Hematopoietic multipotent progenitor cell treated with erythropoietin and hydrocortisone succinate and interleukin-3 and kit ligand, for 17 days (in vitro differentiated cells): ENCODE results near the gene ABCA8.

Source experiments
- DNase-seq: peaks from one replicate; pipeline ENCODE4 v3.0.0-alpha.2; 2015; ENCODE audit warnings: low spot score

Gene ABCA8

GRCh38 chr17:68867759-68868516 is 87.3 kb downstream of the ABCA8 start:
- DNase-seq: no peak

GRCh38 chr17:68865584-68865983 is 89.6 kb downstream of the ABCA8 start:
- DNase-seq: no peak

GRCh38 chr17:68863091-68863652 is 92.0 kb downstream of the ABCA8 start:
- DNase-seq: no peak

GRCh38 chr17:68861602-68862001 is 93.6 kb downstream of the ABCA8 start:
- no peak for DNase-seq

- no peak for DNase-seq
Observed at GRCh38 chr17:68860941-68861340, 94.3 kb downstream of the ABCA8 start.

GRCh38 chr17:68854452-68854851 is 100.7 kb downstream of the ABCA8 start:
- DNase-seq: no peak

GRCh38 chr17:68853439-68853838 is 101.8 kb downstream of the ABCA8 start:
- DNase-seq: no peak

- DNase-seq: no peak
Observed at GRCh38 chr17:68853036-68853435, 102.2 kb downstream of the ABCA8 start.

GRCh38 chr17:68851890-68852289 is 103.3 kb downstream of the ABCA8 start:
- no peak for DNase-seq

GRCh38 chr17:68850749-68851510 is 104.3 kb downstream of the ABCA8 start:
- no peak for DNase-seq

GRCh38 chr17:68849673-68850610 is 105.2 kb downstream of the ABCA8 start:
- no peak for DNase-seq

- DNase-seq: no peak
Observed at GRCh38 chr17:68847711-68848110, 107.5 kb downstream of the ABCA8 start.

GRCh38 chr17:68843522-68843921 is 111.7 kb downstream of the ABCA8 start:
- DNase-seq: no peak

GRCh38 chr17:68840073-68840472 is 115.1 kb downstream of the ABCA8 start:
- no peak for DNase-seq

GRCh38 chr17:68835071-68835470 is 120.1 kb downstream of the ABCA8 start:
- DNase-seq: no peak

- no peak for DNase-seq
Observed at GRCh38 chr17:68834328-68834836, 120.8 kb downstream of the ABCA8 start.

- no peak for DNase-seq
Observed at GRCh38 chr17:68832109-68832802, 122.9 kb downstream of the ABCA8 start.

- DNase-seq: no peak
Observed at GRCh38 chr17:68831170-68831569, 124.0 kb downstream of the ABCA8 start.

GRCh38 chr17:68830313-68830712 is 124.9 kb downstream of the ABCA8 start:
- DNase-seq: no peak

GRCh38 chr17:68829211-68829610 is 126.0 kb downstream of the ABCA8 start:
- no peak for DNase-seq

GRCh38 chr17:68824707-68825106 is 130.5 kb downstream of the ABCA8 start:
- no peak for DNase-seq
